HG02885 (cell line): ENCODE results near the gene LYRM7.
"Not testable (repeated sequence)": the region's sequence is repeated elsewhere in the genome, so short reads cannot be mapped to it uniquely, and the experiment has no call there.

Experiments used
- ATAC-seq: cut with Tn5 transposase; IDR thresholded peaks from one replicate; pipeline ENCODE4 v1.9.1; 2021; ENCODE audit warnings: mild to moderate bottlenecking; ENCODE audit not compliant: unreplicated experiment, poor library complexity

The LYRM7 gene

DNA sequence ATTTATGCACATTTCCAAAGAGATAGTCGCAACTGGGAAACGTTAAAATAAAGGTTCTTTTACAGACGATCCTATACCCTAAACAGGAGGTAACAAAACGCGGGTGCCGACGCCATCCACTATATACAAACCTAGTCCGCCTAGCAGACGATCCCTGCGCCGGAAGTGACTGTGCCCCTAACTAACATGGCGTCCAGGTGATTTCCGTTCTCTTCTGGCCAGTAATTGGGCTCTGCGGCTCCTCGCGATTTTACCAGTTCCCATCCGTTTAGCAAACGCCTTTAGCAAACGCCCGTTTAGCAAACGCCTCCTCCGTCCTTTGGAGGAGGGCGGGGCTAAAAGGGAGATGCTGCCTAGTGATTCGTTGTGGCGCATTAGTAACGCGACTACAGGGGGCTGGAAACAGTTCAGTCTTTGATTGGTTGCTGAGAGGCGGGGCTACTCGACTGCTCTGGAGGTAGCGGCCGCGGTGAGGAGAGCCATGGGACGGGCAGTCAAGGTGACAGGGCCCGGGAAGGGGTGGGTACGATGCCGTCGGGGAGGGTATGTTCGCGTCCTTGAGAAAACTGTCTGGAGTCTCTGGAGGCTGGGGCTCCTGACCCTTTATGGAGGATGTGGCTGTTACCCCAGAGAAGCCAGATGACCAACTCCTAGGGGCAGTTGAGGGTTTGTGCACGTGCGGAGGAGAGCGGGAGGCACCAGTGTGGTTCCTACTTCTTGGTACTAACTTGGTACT is at the start of gene LYRM7:
Gene LYRM7 (plus strand): TSS at position 405 of the 736 bp plus-strand sequence. CDS start 77 bp downstream, at position 482.
- ATAC-seq = peak; percentile 96

DNA sequence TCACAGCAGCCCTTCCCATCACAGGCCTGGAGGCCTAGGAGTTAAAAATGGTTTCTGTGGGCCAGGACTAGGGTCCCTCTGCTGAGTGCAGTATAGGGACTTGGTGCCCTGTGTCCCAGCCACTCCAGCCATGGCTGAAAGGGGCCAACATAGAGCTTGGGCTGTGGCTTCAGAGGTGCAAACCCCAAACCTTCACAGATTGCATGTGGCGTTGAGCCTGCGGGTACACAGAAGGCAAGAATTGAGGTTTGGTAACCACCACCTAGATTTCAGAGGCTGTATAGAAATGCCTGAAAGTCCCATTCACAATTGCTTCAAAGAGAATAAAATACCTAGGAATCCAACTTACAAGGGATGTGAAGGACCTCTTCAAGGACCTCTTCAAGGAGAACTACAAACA is 43.5 kb upstream of the LYRM7 start:
- ATAC-seq = not testable (repeated sequence)

DNA sequence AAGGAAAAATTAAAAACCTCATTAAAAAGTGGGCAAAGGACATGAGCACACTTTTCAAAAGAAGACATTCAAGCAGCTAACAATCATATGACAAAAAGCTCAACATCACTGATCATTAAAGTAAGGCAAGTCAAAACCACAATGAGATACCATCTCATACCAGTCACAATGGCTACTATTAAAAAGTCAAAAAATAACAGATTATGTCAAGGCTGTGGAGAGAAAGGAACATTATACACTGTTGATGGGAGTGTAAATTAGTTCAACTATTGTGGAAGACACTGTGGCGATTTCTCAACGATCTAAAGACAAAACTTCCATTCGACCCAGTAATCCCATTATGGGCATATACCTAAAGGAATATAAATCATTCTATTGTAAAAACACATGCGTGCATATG is 41.4 kb upstream of the LYRM7 start:
- no peak for ATAC-seq

DNA sequence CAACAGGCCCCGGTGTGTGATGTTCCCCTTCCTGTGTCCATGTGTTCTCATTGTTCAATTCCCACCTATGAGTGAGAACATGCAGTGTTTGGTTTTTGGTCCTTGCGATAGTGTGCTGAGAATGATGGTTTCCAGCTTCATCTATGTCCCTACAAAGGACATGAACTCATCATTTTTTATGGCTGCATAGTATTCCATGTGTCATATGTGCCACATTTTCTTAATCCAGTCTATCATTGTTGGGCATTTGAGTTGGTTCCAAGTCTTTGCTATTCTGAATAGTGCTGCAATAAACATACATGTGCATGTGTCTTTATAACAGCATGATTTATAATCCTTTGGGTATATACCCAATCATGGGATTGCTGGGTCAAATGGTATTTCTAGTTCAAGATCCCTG is 37.7 kb upstream of the LYRM7 start:
- not testable (repeated sequence) for ATAC-seq

DNA sequence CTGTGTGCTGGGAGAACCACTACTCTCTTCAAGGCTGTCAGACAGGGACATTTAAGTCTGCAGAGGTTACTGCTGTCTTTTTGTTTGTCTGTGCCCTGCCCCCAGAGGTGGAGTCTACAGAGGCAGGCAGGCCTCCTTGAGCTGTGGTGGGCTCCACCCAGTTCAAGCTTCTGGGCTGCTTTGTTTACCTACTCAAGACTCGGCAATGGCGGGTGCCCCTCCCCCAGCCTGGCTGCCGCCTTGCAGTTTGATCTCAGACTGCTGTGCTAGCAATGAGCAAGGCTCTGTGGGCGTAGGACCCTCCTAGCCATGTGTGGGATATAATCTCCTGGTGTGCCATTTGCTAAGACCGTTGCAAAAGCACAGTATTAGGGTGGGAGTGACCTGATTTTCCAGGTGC is 32.3 kb upstream of the LYRM7 start:
- not testable (repeated sequence) for ATAC-seq

DNA sequence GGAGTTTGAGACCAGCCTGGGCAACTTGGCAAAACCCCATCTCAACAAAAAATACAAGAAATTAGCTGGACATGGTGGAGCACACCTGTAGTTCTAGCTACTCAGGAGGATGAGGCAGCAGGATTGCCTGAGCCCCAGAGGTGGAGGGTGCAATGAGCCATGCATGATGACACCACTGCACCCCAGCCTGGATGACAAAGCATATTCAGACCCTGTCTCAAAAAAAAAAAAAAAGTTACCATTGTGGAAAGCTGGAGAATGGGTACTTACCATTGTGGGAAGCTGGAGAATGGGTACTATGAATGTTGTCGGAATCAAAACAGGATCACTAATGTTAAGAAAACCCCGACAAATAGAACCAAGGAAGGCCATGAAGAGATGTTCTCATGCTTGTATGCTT is 31.4 kb upstream of the LYRM7 start:
- ATAC-seq = no peak

DNA sequence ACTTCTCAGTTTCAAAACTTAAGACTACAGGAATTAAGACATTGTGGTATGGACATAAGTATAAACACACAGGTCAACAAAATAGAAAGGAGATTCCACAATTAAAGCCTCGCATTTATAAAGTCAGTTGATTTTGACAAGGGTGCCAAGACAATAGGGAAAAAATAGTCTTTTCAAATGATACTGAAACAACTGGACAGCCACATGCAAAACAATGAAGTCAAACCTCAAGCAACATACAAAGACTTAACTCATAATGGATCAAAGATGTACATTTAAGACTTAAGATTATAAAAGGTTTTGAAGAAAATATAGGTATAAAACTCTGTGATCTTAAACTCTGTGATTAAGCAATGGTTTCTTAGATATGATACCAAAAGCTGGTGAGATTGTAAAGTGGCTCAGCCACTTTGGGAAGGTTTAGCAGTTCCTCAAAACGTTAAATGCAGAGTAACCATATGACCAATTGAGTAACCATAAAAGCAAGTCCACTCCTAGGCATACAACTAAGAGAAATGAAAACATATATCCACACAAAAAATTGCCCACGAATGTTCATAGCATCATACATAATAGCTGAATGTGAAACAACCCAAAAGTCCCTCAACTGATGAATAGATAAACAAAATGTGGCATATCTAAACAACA is 27.6 kb upstream of the LYRM7 start:
- ATAC-seq = peak; percentile 68

DNA sequence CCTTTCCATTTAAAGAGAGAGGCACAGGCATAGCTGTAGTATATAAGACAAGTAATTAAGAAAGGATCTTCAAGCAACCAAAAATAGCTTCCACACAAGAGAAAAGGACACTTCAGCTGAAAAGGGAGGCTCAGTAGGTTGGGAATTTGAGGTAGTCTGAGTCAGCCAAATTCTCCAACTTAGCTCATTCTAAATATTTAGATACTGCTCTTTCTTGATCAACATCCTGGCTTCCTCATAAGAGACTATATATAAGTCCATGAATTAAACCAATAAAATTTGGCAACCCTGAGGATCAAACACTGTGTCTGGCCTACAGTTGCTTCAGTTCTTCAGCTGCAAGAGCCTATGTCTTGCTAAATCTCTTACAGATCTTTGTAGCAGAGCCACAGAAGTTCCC is 23.5 kb upstream of the LYRM7 start:
- no peak for ATAC-seq

DNA sequence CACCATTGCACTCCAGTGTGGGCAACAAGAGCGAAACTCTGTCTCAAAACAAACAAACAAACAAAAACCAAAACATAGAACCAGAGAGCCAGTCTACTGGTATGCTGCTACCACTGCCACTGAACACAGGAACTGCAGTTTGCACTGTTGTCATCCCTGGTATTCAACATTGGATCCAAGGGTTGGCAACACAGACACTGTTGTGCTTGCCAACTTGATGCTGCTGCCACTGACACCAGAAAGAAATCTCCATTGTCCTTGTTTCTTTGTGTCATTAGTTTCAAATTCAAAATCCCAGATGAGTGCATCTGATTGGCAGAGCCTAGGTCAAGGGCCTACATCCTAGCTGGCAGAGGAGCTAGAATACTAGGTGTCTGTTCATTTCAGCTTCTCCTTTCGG is 21.9 kb upstream of the LYRM7 start:
- no peak for ATAC-seq

DNA sequence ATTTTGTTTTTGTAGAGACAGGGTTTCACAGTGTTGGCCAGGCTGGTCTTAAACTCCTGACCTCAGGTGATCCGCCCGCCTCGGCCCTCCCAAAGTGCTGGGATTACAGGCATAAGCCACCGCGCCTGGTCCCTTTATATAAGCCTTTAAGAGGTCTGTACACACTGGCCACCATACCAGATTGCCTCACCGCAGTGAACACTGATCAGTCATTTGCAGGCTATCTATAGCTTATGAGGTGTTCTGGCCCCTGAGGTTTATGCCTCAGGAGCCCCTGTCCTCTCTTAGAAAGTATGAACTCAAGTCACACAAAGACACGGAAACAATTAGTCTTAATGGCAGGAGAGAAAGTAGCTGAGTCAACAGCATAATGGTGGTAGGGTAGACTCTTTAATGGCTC is 20.3 kb upstream of the LYRM7 start:
- no peak for ATAC-seq

DNA sequence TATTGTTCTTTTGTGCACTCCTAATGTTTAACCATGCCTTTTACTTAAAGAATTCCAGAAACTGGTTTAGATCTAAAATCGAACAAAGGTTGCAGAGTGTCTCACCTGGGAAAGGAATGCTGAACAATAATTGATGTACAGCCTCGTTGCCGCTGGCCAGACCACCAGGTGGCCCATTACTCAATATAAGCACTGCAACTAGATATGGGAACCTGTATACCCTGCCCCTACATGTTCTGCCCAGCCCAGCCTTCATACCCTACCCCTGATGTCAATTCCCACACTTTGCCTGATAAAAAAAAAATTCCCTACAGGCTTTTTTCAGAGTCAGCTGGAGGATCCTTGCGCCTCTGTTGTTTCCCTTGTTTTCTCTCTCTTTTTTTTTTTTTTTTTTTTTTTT is 19.5 kb upstream of the LYRM7 start:
- ATAC-seq = no peak

DNA sequence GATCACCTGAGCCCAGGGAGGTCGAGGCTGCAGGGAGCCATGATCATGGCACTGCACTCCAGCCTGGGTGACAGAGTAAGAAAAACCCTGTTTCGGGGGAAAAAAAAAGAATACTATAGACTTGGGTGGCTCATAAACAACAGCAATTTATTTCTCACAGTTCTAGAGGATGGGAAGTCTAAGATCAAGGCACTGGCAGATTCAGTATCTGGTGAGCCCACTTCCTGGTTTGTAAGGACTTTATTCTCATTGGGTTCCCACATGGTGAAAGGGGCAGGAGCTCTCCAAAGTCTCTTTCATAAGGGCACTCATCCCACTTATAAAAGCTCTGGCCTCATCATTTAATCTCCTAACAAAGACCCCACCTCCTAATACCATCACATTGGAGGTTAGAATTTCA is 14.4 kb upstream of the LYRM7 start:
- no peak for ATAC-seq

DNA sequence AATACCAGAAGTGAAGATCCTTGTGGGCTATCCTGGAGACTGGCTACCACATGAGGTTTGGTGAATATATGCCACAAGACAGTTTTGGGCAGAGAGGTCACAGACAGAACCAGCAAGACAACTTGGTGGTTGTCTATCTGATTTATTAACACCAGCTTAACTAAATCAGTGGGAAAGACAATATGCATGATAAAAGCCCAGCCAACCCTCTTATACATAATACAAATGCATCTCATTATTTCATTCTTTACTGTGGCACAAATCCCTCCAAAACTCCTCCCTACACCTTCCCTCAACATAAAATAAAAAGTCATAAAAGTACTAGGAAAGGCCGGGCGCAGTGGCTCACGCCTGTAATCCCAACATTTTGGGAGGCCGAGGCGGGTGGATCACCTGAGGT is 13.8 kb upstream of the LYRM7 start:
- ATAC-seq = no peak

DNA sequence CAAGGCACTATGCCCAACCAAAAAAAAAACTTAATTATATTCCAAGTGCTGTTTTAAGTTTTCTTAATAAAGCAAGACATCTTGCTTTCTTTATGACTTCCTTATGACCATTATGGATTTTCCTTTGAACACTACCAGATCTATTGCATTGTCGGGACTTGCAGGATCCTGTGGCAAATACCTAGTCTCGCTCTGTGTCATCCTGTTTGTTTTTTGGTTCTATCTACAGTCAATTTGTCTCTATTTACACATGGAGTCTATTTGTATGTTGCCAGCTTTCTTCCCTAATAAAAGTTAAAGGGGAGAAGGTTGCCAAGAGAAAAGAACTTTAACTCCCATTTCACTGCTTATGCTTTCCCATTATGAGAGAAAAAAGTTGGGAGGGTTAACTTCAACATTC is 10.6 kb upstream of the LYRM7 start:
- no peak for ATAC-seq

DNA sequence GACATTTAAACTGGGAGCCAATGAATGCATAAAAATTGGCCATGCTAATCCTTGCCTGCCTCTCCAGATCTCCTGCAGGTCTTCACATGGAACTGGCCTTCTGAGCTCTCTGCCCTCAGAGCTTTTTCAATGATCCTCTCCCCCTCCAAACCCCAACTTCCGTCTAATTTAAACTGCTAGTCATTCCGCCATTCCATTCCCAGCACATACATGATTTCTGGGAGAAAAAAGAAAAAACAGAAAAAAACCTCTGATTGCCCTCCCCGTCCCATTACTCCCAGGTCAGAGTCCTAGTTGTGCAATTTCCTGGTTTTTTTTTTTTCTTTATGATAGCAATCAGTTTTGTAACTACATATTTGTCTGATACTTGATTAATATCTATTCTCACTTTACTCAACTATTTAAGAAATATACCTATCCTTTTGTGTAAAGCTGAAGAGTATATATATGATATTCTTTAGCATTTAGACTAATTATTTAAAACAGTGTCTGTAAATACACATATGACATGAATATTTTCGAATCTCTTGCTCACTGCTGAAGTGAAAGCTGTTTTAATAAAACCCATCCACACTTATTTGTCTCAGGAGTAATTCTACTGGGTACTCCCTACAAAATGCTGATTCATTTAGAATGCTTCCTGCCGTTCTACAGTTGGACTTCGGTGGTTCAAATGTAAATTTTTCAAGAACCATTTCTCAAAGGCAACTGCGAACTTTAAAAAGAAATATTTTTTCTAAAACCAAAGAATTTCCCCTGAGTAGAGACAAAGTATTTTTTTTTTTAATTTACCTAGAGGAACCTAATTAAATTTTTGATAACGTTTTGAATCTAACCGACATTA is 7.2 kb upstream of the LYRM7 start:
- no peak for ATAC-seq

DNA sequence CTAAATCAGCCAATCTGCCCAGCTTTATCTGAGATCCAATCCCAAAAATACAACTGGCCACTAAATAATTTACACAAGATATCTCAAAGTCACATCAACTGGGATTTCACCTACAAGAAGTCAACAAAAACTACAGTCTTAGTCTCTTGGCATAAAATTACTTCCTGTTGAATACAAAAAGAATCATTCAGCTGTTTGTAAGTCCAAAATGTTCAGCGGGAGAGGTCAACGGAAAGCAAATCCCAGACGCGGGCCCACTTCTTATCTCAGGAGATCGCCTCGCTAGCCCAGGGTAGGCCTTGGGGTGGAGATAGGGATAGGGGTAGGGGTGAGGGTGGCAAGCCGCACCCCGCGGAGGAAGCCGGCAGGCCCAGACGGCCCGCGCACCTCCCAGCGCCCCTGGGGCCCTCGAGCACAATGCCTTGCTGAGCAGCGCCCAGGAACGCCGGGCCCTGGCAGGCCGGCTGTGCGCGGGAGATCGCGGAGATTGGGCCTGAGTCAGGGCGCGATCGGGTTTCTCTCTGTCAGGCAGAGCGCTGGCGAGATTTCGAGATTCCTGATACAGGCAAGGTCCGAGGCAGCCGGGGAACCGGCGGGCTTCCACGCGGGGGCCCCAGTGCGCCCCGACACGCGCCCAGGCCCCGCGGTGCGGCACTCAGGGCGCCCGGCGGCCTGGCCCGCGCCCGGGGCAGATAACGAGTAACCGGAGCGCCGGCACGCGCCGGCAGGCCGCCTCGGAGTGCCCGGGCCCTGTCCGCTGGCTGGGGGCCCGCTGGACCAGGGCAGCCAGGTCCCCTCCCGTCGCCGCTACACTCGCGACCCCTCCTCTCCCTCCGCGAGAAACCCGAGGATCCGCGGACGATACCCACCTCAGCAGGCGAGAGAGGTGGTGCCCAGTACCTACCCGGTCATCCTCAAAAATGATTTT is 6.3 kb upstream of the LYRM7 start:
- peak; percentile 75 for ATAC-seq

DNA sequence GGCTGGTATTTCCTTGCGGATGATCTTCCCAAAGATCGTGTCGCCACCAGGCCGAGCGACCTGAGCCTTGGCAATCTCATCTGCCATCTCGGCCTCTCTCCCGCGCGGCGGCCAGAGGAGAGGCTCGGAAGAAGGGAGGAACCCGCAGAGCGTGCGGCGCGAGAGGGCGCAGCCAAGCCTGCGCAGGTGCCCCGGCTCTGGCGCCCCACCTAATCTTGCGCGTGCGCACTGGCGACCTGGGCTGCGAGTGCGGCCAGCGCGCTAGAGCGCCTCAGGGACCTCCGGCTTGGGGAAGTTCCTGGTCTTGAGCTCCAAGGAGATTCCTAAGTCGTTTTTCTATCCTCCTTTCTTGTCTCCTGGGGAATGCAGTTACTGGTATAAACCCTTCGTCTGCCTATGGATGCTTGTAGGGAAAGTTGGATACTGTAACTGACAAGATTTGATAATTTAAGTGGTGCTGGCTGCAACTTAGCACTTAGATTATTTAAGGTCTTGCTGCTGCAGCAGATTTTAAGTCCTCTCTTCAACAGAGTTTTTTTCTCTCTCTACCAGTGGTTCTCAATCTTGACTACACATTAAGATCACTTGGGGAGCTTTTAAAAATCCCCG is 5.5 kb upstream of the LYRM7 start, which contains the start of gene HINT1:
Gene HINT1 (minus strand): TSS at position 138 of the 609 bp plus-strand sequence. CDS start 51 bp downstream, at position 87.
- peak; percentile 84 for ATAC-seq

DNA sequence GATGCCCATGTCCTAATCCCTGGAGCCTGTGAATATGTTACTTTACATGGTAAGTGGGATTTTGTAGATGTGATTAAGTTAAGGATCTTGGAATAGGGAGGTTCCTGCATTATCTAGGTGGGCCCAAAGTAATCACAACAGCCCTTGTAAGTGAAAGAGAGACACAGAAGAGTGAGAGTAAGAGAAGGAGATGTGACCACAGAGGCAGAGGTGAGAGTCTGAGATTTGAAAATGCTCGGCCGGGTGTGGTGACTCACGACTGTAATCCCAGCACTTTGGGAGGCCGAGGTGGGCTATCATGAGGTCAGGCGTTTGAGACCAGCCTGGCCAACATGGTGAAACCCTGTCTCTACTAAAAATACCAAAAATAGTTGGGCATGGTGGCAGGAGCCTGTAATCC is 3.1 kb upstream of the LYRM7 start:
- no peak for ATAC-seq

DNA sequence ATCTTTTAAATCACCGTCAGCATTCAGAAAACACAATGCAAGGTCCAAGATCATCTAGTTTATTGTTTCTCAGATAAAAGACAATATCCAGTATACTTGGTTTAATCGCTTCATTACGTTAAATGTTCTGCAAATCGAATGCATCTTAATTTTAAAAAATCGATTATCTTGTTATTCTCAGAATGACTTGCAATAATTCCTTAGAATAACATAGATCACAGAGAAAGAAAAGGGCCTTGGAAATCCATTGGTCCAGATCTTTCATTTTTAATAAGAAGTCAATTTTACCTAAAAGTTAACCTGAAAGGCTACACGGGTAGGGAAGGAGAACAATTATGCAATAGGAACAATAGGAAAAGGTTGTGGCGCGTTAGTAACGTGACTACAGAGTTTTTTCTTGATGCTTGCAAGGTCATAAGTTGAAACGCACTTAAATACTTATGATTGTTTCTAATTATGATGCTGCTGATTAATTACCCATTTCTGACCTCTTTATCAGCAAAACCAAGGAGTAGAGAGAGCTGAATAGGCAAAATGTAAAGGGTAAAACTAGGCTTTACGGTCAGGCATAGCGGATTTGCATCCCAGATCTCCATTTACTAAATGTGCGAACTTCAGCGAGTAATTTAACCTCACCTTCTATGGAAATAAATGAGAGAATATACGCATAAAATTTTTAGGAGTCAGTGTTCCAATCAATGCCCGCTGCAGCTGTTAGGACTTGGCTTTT is 769 bp upstream of the LYRM7 start:
- no peak for ATAC-seq
